UCSD-AML1 (cell line): Measurements from ENCODE around the gene ST14.
"Not testable (repeated sequence)": the region's sequence is repeated elsewhere in the genome, so short reads cannot be mapped to it uniquely, and the experiment has no call there.

Experiments
- DNase-seq: peaks from one replicate; lab custom pipeline; 2025; ENCODE audit not compliant: unreplicated experiment; lab: John Stamatoyannopoulos, UW

The ST14 gene

GRCh38 chr11:130188047-130188446, 28.5 kb downstream of the ST14 start:
- DNase-seq = no peak

DNA sequence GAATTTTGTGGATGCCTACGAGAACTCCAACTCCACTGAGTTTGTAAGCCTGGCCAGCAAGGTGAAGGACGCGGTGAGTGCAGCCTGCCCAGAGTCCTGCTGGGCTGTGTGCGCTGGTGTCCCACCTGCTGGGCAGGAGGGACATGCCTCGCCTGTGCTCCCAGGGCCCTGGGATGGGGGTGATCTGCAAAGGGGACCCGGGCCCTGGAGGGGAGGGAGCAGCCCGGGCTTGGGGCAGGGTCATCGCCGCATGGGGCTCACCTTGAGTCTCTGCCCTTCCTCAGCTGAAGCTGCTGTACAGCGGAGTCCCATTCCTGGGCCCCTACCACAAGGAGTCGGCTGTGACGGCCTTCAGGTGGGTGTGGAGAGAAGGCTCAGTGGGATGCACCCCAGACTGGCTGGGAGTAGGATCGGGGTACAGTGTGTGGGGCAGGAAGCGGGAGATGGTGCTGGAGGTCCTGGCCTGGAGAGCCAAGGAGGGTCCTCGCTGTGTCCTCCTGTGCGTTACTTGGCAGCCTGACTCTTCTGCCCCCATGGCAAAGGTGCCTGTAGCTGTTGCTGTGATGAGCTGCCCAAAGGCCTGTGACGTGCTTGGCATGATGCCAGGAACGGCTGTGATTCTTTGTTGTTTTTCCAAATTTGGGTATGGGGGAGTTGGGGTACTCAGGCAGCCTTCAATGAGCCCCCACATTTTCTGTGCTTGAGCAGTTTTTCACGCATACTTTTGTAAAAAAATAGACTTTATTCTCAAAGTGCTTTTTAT, 29.2 kb downstream of the ST14 start:
- no peak for DNase-seq

- DNase-seq = no peak
Observed at GRCh38 chr11:130189492-130190210, 30.1 kb downstream of the ST14 start.

- no peak for DNase-seq
Observed at GRCh38 chr11:130190371-130190881, 30.8 kb downstream of the ST14 start.

DNA sequence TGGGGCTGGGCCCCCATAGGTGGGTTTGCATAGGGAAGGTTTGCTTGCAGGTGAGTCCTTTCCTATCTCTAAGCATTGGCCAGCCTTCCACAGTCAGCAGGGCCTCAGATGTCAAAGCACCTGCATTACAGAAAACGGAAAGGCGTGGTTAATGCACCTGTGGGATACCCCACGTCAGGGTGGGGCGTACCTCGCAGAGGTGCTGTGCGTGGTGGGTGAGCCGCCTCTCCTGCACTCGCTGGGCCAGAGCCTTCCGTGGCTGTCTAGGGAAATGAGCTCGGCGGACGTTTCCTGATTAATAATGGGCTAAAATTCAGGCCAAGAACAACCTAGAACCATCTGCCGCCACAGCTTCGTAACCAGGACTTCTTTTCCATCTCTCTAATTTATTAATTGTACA, 32.3 kb downstream of the ST14 start:
- DNase-seq = no peak

DNA sequence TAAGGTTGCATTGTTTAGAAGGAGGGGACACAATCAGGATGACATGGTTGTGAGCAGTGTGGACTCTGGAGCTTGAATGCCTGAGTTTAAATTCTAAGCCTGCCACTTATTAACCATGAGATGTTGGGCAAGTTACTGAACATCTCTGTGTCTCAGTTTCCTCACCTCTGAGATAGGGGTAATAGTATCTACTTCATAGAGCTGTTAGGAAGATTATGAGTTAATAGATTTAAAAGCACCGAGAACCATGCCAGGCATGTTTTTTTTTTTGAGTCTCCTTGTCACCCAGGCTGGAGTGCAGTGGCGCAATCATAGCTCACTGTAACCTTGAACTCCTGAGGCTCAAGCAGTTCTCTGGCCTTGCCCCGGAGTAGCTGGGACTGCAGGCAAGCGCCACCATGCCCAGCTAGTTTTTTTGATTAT, 33.3 kb downstream of the ST14 start:
- no peak for DNase-seq

- DNase-seq = not testable (repeated sequence)
Observed at GRCh38 chr11:130193551-130193950, 34.0 kb downstream of the ST14 start.

DNA sequence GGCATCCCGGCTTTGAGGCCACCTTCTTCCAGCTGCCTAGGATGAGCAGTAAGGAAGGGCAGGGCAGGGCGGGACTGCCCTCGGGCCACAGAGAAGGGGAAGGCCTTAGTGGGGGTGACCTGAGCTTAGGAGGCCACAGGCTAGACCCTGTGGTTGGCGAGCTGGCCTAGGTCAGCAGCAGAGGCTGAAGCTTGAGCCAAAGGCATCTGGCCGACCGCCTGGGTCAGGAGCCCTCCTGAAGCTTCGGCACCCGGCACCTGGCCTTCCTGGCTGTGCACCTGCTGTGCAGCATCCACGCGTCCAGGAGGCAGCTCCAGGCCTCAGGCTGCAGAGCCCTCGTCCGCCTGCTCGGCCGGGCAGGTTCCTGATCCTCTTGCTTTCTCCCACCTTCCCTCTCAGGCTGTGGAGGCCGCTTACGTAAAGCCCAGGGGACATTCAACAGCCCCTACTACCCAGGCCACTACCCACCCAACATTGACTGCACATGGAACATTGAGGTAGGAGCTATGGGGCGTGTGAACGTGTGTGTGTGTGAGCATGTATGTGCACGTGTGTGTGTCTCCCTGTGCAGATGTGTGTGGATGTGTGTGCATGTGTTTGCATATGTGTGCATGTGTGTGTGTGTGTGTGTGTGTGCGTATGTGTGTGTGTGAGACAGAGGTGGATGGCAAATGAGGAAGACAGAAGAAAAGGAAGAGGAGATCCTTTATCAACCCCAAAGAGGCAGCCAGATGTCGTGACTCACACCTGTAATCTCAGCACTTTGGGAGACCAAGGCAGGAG, 34.9 kb downstream of the ST14 start:
- DNase-seq = no peak

DNA sequence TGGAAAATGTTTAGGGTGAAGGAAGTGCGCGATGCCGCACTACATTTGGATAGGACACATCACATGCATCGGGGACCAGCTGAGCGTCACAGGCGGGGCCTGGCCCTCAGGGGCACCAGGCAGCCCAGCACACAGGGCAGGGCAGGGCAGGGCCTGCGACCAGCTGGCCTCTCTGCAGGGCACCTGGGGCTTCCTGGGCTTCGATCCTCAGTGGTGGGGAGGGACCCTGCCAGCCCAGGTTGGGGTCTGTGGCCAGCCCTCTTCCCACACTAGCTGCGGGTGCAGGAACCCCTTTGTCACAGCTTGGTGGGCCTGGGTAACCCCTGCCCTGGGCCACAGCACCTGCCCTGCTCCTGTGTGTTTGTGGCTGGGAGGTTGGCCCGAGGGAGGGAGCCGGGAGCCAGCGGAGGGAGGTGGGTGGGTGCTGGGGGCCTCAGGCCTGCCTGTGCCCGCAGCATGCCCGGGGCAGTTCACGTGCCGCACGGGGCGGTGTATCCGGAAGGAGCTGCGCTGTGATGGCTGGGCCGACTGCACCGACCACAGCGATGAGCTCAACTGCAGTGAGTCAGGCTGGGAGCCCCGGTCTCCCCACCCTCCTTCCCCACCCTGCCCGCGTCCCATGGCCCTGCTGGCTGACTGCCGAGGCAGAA, 37.9 kb downstream of the ST14 start:
- DNase-seq = no peak

GRCh38 chr11:130198292-130198691, 38.7 kb downstream of the ST14 start:
- no peak for DNase-seq

GRCh38 chr11:130198964-130199363, 39.4 kb downstream of the ST14 start:
- DNase-seq = no peak

GRCh38 chr11:130199792-130200191, 40.2 kb downstream of the ST14 start:
- no peak for DNase-seq

DNA sequence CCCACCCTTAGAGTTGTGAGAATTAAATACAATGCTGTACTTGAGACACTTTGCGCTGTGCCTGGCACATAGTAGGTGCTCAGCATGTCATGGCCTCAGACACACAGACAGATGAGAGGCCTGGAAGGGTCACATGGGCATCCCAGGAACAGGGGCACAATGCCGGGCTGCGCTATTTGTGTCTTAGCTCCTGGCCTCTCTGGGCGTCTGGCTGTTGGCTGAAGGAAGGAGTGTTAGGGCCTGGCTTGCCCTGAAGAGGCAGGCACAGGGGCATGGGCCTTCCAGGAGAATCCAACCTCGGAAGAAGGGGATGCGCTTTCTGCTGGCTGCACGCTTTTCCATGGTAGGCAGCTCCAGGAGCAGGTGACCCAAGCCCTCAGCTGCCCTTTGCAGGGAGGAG, 41.4 kb downstream of the ST14 start:
- no peak for DNase-seq

- no peak for DNase-seq
Observed at GRCh38 chr11:130202009-130202817, 42.6 kb downstream of the ST14 start.

DNA sequence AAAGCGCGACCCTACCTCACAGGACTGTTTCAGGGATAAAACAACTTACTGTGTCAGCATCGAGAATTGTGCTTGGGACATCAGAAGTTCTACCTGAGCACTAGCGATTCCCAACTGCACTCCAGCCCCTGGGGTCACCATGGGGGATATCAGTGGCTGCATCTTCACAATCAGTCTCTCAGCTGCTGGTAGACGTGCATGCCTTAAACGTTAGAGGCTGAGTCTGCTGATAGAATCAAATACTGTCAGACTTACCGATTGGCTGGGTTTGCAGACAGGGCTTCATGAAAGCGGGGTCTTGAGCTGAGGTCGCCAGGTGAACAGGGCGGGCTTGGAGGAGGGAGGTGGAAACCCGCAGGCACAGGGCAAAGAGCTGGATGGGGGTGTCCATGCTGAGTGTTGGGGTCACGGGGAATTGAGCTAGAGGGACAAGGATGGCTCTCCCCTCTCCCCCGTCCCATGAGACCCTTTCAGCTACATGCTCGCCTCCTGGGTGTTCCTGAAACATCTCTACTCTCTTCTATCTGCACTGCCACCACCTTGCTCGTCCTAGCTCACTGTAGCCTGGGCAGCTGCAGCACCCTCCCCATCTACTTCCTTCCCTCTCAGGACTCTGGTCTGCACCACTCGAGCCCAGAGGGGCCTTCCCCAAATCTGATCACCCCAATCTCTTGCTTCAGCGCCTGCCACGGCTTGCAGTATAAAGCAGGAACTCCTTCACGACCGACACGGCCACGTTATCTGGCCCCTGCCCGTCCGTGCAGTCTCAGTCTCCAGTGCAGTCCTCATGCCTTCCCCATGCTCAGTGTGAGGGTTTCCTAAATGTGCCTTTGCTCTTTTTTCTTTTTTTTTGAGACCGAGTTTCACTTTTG, 43.5 kb downstream of the ST14 start:
- DNase-seq = no peak

DNA sequence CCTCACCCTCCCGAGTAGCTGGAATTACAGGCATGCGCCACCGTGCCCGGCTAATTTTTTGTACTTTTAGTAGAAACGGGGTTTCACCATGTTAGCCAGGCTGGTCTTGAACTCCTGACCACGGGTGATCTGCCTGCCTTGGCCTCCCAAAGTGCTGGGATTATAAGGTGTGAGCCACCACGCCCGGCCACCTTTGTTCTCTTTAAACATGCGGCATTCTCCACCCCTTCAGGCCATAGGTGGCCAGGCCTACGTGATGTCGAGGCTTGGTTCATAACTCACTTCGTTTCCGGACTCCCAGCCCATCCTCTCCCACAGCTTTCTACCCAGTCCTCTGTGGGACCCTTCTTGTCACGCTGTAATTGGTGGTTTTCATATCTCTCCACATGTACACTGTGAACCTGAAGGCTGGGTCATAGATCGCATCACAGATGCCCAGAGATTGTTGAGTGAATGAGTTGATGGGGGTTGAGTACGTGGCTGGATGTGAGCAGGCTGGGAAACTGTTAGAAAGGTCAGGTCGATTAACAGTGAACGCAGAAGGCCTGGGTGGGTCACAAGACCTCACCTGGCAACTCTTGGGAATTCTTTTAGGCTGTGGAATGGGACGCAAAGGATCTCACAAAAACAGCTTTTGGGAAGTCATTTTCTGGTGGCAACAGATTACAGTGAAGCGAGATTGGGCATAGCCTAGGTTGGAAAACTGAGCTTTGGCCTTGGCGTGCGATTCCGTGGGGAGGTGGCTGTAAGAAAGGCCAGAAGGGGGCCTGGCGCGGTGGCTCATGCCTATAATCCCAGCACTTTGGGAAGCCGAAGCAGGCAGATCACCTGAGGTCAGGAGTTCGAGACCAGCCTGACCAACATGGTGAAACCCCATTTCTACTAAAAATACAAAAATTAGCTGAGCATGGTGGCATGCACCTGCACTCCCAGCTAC, 44.5 kb downstream of the ST14 start:
- DNase-seq = no peak

DNA sequence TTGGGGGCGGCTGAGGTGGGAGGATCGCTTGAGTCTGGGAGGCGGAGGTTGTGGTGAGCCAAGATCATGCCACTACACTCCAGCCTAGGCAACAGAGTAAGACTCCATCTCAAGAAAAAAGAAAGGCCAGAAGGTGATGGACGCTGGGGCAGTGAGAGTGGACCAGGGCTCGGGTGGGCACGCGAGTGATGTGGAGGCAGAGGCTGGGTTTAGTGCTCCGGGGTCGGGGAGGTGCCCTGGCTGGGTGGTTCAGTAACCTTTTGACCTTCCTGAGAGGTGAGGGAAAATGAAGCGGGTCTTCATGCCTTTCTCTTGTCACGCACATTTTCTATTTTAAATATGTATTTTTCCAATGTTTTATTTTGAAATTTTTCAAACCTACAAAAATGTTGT, 45.1 kb downstream of the ST14 start:
- no peak for DNase-seq

DNA sequence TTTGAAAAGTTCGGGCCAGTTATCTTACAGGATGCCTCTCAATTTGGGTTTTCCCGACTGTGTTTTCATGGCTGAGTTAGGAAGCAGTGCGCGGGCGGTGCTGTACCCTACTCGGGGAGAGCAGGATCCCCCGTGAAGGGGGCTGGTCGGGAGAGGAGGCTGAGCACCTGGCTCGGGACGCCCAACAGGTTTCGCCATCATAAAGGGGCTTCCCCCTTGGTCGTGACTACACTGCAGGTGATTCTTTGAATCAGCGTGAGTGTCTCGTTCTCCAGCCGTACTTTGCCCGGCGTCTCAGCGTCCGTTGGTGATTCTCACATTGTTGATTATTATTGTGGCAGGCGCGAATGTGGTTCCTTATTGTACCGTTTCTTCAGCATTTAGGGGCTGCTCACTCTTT, 46.6 kb downstream of the ST14 start:
- no peak for DNase-seq
